GM12874 (cell line): ENCODE results near the gene CPA1.

ENCODE experiments used
- TF ChIP-seq, protein P1 (sequence below): IDR thresholded peaks from 2 replicates; pipeline ENCODE4 v1.5.1; 2011; ENCODE audit warnings: low read depth, mild to moderate bottlenecking, control low read depth, low read length, moderate library complexity; ENCODE audit not compliant: insufficient read depth

Gene CPA1

GRCh38 chr7:130365088-130365487 lies 15.2 kb upstream of the CPA1 start:
- TF ChIP-seq, protein P1, sequence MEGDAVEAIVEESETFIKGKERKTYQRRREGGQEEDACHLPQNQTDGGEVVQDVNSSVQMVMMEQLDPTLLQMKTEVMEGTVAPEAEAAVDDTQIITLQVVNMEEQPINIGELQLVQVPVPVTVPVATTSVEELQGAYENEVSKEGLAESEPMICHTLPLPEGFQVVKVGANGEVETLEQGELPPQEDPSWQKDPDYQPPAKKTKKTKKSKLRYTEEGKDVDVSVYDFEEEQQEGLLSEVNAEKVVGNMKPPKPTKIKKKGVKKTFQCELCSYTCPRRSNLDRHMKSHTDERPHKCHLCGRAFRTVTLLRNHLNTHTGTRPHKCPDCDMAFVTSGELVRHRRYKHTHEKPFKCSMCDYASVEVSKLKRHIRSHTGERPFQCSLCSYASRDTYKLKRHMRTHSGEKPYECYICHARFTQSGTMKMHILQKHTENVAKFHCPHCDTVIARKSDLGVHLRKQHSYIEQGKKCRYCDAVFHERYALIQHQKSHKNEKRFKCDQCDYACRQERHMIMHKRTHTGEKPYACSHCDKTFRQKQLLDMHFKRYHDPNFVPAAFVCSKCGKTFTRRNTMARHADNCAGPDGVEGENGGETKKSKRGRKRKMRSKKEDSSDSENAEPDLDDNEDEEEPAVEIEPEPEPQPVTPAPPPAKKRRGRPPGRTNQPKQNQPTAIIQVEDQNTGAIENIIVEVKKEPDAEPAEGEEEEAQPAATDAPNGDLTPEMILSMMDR, result no peak

GRCh38 chr7:130365511-130366441 lies 14.5 kb upstream of the CPA1 start:
- TF ChIP-seq, protein P1, result no peak

DNA sequence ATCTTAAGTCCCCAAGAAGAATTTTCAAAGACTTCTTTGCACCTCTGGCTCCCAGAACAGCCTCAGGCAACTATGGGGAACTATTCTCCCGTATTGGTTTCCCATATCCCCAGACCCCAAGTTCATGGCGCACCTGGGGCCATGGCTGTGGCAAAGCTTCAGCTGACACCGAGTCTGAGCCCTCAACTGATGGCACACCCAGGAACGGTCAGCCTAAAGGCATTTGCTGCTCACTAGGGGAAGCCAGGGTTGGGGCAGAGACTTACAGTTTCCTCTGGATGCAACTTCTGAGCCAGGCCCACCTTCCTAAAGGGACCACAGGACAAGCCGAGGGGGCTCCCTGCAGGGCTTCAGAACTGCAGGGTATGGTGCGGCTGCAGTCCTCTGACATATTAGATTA lies 13.7 kb upstream of the CPA1 start:
- TF ChIP-seq, protein P1, result no peak

- TF ChIP-seq, protein P1, result no peak
Observed at GRCh38 chr7:130367088-130367755, 13.1 kb upstream of the CPA1 start.

- TF ChIP-seq, protein P1, result no peak
Observed at GRCh38 chr7:130367836-130368746, 12.2 kb upstream of the CPA1 start.

- TF ChIP-seq, protein P1, result no peak
Observed at GRCh38 chr7:130369110-130369711, 11.1 kb upstream of the CPA1 start.
